Measurements from ENCODE around the gene SPRYD3. TPM values are rescaled to one million over a fixed set of nuclear protein-coding genes. Genes with fewer than 3 reads are reported as not detected.

The SPRYD3 gene
- polyA plus RNA-seq, 1 experiment, result 15.4 TPM

GRCh38 chr12:53091756-53092155 lies 12.6 kb upstream of the SPRYD3 start:
- Histone ChIP-seq H3K4me3 (ENCODE audit: low read depth, low read length) (no peak overlapping the region), H3K27ac (ENCODE audit: low read depth, low read length) (no peak overlapping the region), H3K9me3 (ENCODE audit: control insufficient read depth, insufficient read depth, low read length) (no peaks in the 10 kb centered on the region), H3K27me3 (ENCODE audit: control insufficient read depth, insufficient read depth, low read length) (no peaks in the 10 kb centered on the region)
- ChIA-PET POLR2A (no interaction called here), CTCF (interaction anchor here (1.1 kb wide), 1 partner anchor 68 kb away, joined by 3 read pairs; no protein-coding TSS in a partner anchor)
- no peak for TF ChIP-seq CTCF (IDR thresholded peaks at IDR 0.05; ENCODE audit: low read depth, low read length)
- no peak for DNase-seq (ENCODE audit: low read depth, low spot score)

GRCh38 chr12:53090554-53090953 lies 11.4 kb upstream of the SPRYD3 start:
- no peak for TF ChIP-seq CTCF (IDR thresholded peaks at IDR 0.05; ENCODE audit: low read depth, low read length)
- no peaks in the 10 kb centered on the region for H3K27me3 ChIP-seq (ENCODE audit: control insufficient read depth, insufficient read depth, low read length)
- H3K27ac ChIP-seq (ENCODE audit: low read depth, low read length), result no peak overlapping the region
- DNase-seq (ENCODE audit: low read depth, low spot score), result no peak
- CTCF ChIA-PET, result interaction anchor here (0.7 to 1.3 kb wide), 3 partner anchors 25 to 231 kb away, joined by 4 to 6 read pairs (median 5); partner anchors contain the start of gene AAAS
- H3K4me3 ChIP-seq (ENCODE audit: low read depth, low read length), result no peak overlapping the region
- H3K9me3 ChIP-seq (ENCODE audit: control insufficient read depth, insufficient read depth, low read length), result no peaks in the 10 kb centered on the region
- POLR2A ChIA-PET, result interaction anchor here (1.1 kb wide), 1 partner anchor 11 kb away, joined by 6 read pairs; the partner anchor contains the start of gene SPRYD3

- no peaks in the 10 kb centered on the region for H3K27me3 ChIP-seq (ENCODE audit: control insufficient read depth, insufficient read depth, low read length)
- ChIA-PET POLR2A (interaction anchor here (0.7 to 1.1 kb wide), 2 partner anchors 11 kb away, joined by 4 to 6 read pairs; partner anchors contain the start of gene SPRYD3), CTCF (interaction anchor here (1.3 kb wide), 1 partner anchor 24 kb away, joined by 6 read pairs; no protein-coding TSS in a partner anchor)
- H3K4me3 ChIP-seq (ENCODE audit: low read depth, low read length), result no peak overlapping the region
- TF ChIP-seq CTCF (IDR thresholded peaks at IDR 0.05; ENCODE audit: low read depth, low read length), result no peak
- no peaks in the 10 kb centered on the region for H3K9me3 ChIP-seq (ENCODE audit: control insufficient read depth, insufficient read depth, low read length)
- DNase-seq (ENCODE audit: low read depth, low spot score), result no peak
- H3K27ac ChIP-seq (ENCODE audit: low read depth, low read length), result no peak overlapping the region
These were observed 10.9 kb upstream of the SPRYD3 start for GRCh38 chr12:53090105-53090504.

GRCh38 chr12:53086361-53086760 lies 7.2 kb upstream of the SPRYD3 start:
- POLR2A ChIA-PET, result interaction anchor here (1.2 kb wide), 1 partner anchor 20 kb away, joined by 5 read pairs; no protein-coding TSS in a partner anchor
- DNase-seq (ENCODE audit: low read depth, low spot score), result no peak
- no peaks in the 10 kb centered on the region for H3K27me3 ChIP-seq (ENCODE audit: control insufficient read depth, insufficient read depth, low read length)
- H3K27ac ChIP-seq (ENCODE audit: low read depth, low read length), result no peak overlapping the region
- CTCF ChIA-PET, result interaction anchor here (0.6 to 4.0 kb wide), 4 partner anchors 12 to 49 kb away, joined by 3 to 28 read pairs (median 6); no protein-coding TSS in a partner anchor
- peaks cover 4% of the 10 kb centered on the region; the same call in 1 of the 2 replicates for H3K9me3 ChIP-seq (ENCODE audit: control insufficient read depth, insufficient read depth, low read length)
- TF ChIP-seq CTCF (IDR thresholded peaks at IDR 0.05; ENCODE audit: low read depth, low read length), result no peak
- H3K4me3 ChIP-seq (ENCODE audit: low read depth, low read length), result no peak overlapping the region

GRCh38 chr12:53082637-53083175 lies 3.5 kb upstream of the SPRYD3 start:
- CTCF ChIA-PET, result interaction anchor here (0.8 kb wide), 1 partner anchor 238 kb away, joined by 3 read pairs; the partner anchor contains the start of gene AAAS
- Histone ChIP-seq H3K27ac (ENCODE audit: low read depth, low read length) (no peak overlapping the region), H3K27me3 (ENCODE audit: control insufficient read depth, insufficient read depth, low read length) (no peaks in the 10 kb centered on the region), H3K4me3 (ENCODE audit: low read depth, low read length) (no peak overlapping the region), H3K9me3 (ENCODE audit: control insufficient read depth, insufficient read depth, low read length) (peaks cover 4% of the 10 kb centered on the region; the same call in 1 of the 2 replicates)
- DNase-seq (ENCODE audit: low read depth, low spot score), result no peak
- no peak for TF ChIP-seq CTCF (IDR thresholded peaks at IDR 0.05; ENCODE audit: low read depth, low read length)
- POLR2A ChIA-PET, result interaction anchor here (0.7 kb wide), 1 partner anchor 16 kb away, joined by 4 read pairs; no protein-coding TSS in a partner anchor

Measured in AG04450 (cell line).